Neuronal stem cell (in vitro differentiated cells): ENCODE measurements around the gene PSAT1.

Source experiments
- DNase-seq: peaks from one replicate; pipeline ENCODE4 v3.0.0-alpha.2; 2013; ENCODE audit warnings: low spot score
- H2AFZ ChIP-seq: one replicate; pipeline ENCODE4 v1.6.1; 2013; ENCODE audit warnings: mild to moderate bottlenecking, low read length, inconsistent platforms
- H2AK5ac ChIP-seq: 2 replicates; pipeline ENCODE4 v1.6.1; 2013; ENCODE audit warnings: low read depth, mild to moderate bottlenecking, inconsistent platforms, low read length, moderate library complexity, mixed read lengths
- H2BK120ac ChIP-seq: 2 replicates; pipeline ENCODE4 v1.6.1; 2013; ENCODE audit warnings: low read depth, mild to moderate bottlenecking, inconsistent platforms, low read length, moderate library complexity, mixed read lengths
- H2BK12ac ChIP-seq: one replicate; pipeline ENCODE4 v1.6.1; 2013; ENCODE audit warnings: low read length, inconsistent platforms
- H2BK15ac ChIP-seq: 2 replicates; pipeline ENCODE4 v1.6.1; 2013; ENCODE audit warnings: mild to moderate bottlenecking, low read length, inconsistent platforms, mixed read lengths
- H2BK5ac ChIP-seq: one replicate; pipeline ENCODE4 v1.6.1; 2013; ENCODE audit warnings: inconsistent platforms, mild to moderate bottlenecking, low read length, moderate library complexity
- H3K14ac ChIP-seq: one replicate; pipeline ENCODE4 v1.6.1; 2013; ENCODE audit warnings: low read length, inconsistent platforms
- H3K18ac ChIP-seq: 2 replicates; pipeline ENCODE4 v1.6.1; 2013; ENCODE audit warnings: low read length, inconsistent platforms
- H3K23ac ChIP-seq: 2 replicates; pipeline ENCODE4 v1.6.1; 2013; ENCODE audit warnings: low read depth, mild to moderate bottlenecking, mixed read lengths, low read length, inconsistent platforms; ENCODE audit not compliant: poor library complexity
- H3K27ac ChIP-seq: replicated peaks from 3 replicates; pipeline ENCODE4 v1.5.1; 2013; ENCODE audit warnings: low read length, inconsistent platforms
- H3K27me3 ChIP-seq, 3 experiments: 2 replicates each; pipeline ENCODE4 v1.6.1; 2013; ENCODE audit warnings: low read length in 3 of 3, mild to moderate bottlenecking in 2 of 3, inconsistent platforms in 1 of 3, low read depth in 1 of 3, mixed read lengths in 1 of 3, moderate library complexity in 1 of 3; ENCODE audit not compliant: control insufficient read depth in 3 of 3, insufficient read depth in 3 of 3
- H3K36me3 ChIP-seq, 2 donors: replicated peaks in 1 of 2; 2 replicates each; pipeline ENCODE4 v1.6.1; 2013; ENCODE audit warnings: low read length in 2 of 2; ENCODE audit not compliant: control insufficient read depth in 2 of 2, insufficient read depth in 2 of 2
- H3K4ac ChIP-seq: 2 replicates; pipeline ENCODE4 v1.6.1; 2013; ENCODE audit warnings: inconsistent platforms, mild to moderate bottlenecking, low read length, moderate library complexity
- H3K4me1 ChIP-seq, 2 donors: 1 replicate in 1 of 2; 2 replicates in 1 of 2; pipeline ENCODE4 v1.6.1; 2013; ENCODE audit warnings: low read length in 2 of 2, low read depth in 1 of 2; ENCODE audit not compliant: control insufficient read depth in 2 of 2, insufficient read depth in 1 of 2
- H3K4me2 ChIP-seq: one replicate; pipeline ENCODE4 v1.6.1; 2013; ENCODE audit warnings: mild to moderate bottlenecking, low read length, inconsistent platforms; ENCODE audit not compliant: insufficient read depth, poor library complexity, severe bottlenecking
- H3K4me3 ChIP-seq, 2 donors: 2 replicates each; pipeline ENCODE4 v1.5.1; 2013; ENCODE audit warnings: low read length in 2 of 2, mild to moderate bottlenecking in 2 of 2, inconsistent platforms in 1 of 2, moderate library complexity in 1 of 2
- H3K79me1 ChIP-seq: one replicate; pipeline ENCODE4 v1.6.1; 2013; ENCODE audit warnings: low read depth, mild to moderate bottlenecking, inconsistent platforms, low read length, moderate library complexity
- H3K9ac ChIP-seq: one replicate; pipeline ENCODE4 v1.6.1; 2013; ENCODE audit warnings: mild to moderate bottlenecking, low read depth, low read length, inconsistent platforms; ENCODE audit not compliant: poor library complexity
- H3K9me3 ChIP-seq, 2 donors: replicated peaks in 1 of 2; 2 replicates each; pipeline versions ENCODE3 to v1.6.1; 2013; ENCODE audit warnings: low read length in 2 of 2, mild to moderate bottlenecking in 2 of 2, inconsistent platforms in 1 of 2, low read depth in 1 of 2, mixed read lengths in 1 of 2, moderate library complexity in 1 of 2; ENCODE audit not compliant: control insufficient read depth in 2 of 2, insufficient read depth in 1 of 2
- H4K8ac ChIP-seq: one replicate; pipeline ENCODE4 v1.6.1; 2013; ENCODE audit warnings: low read depth, mild to moderate bottlenecking, inconsistent platforms, low read length, moderate library complexity
- H4K91ac ChIP-seq: one replicate; pipeline ENCODE4 v1.6.1; 2013; ENCODE audit warnings: low read length, low read depth, mild to moderate bottlenecking, inconsistent platforms; ENCODE audit not compliant: poor library complexity
- WGBS, 2 donors: extraction: QIAGEN DNeasy Blood & Tissue Kit; methylation state at CpG; one replicate each; pipeline ENCODE4 v1.1.7; 2013; ENCODE audit warnings: missing lambda C conversion rate in 2 of 2, mixed read lengths in 1 of 2; ENCODE audit not compliant: insufficient read length in 2 of 2, insufficient replicate concordance in 1 of 2; ENCODE audit errors: extremely low coverage in 2 of 2; 5-methylcytosine and 5-hydroxymethylcytosine counted together

The PSAT1 gene

GRCh38 chr9:78306222-78307076 lies 9.5 kb downstream of the PSAT1 start:
- Histone ChIP-seq H2AFZ (no peak overlapping the region), H3K9me3 (no peaks in the 10 kb centered on the region), H2BK12ac (no peak overlapping the region), H3K79me1 (peaks cover 2% of the 10 kb centered on the region), H3K27me3 (no peaks in the 10 kb centered on the region), H3K4me1 (no peaks in the 10 kb centered on the region), H3K4ac (no peak overlapping the region), H3K36me3 (peaks cover 62 to 98% of the 10 kb centered on the region in 2 donors), H2BK15ac (no peak overlapping the region), H3K18ac (no peak overlapping the region), H2BK5ac (no peak overlapping the region), H3K14ac (no peak overlapping the region), H4K8ac (no peak overlapping the region), H4K91ac (no peak overlapping the region), H3K4me3 (no peak overlapping the region), H2BK120ac (no peak overlapping the region), H3K4me2 (no peak overlapping the region), H3K27ac (no peak overlapping the region), H3K9ac (no peak overlapping the region), H2AK5ac (no peak overlapping the region), H3K23ac (no peak overlapping the region)
- no CpG with 5 or more reads among the region's 16 CpGs for WGBS, 2 donors
- no peak for DNase-seq

- no CpG with 5 or more reads among the region's 2 CpGs for WGBS, 2 donors
- Histone ChIP-seq H2BK5ac (no peak overlapping the region), H2BK120ac (no peak overlapping the region), H3K79me1 (peaks cover 2% of the 10 kb centered on the region), H3K4me1 (no peaks in the 10 kb centered on the region), H2AFZ (no peak overlapping the region), H3K36me3 (peaks cover 64 to 97% of the 10 kb centered on the region in 2 donors), H2AK5ac (no peak overlapping the region), H3K23ac (no peak overlapping the region), H3K27me3 (no peaks in the 10 kb centered on the region), H3K4me2 (no peak overlapping the region), H4K91ac (no peak overlapping the region), H2BK15ac (no peak overlapping the region), H3K4me3 (no peak overlapping the region), H3K9ac (no peak overlapping the region), H2BK12ac (no peak overlapping the region), H3K27ac (no peak overlapping the region), H3K9me3 (no peaks in the 10 kb centered on the region), H3K14ac (no peak overlapping the region), H3K18ac (no peak overlapping the region), H3K4ac (no peak overlapping the region), H4K8ac (no peak overlapping the region)
- no peak for DNase-seq
Measured at GRCh38 chr9:78307360-78307759, 10.4 kb downstream of the PSAT1 start.

- H2BK5ac ChIP-seq: no peak overlapping the region
- H3K14ac ChIP-seq: no peak overlapping the region
- no peak overlapping the region for H2AFZ ChIP-seq
- no peak overlapping the region for H2BK120ac ChIP-seq
- no peak overlapping the region for H2BK12ac ChIP-seq
- no peaks in the 10 kb centered on the region for H3K9me3 ChIP-seq
- no peak overlapping the region for H2AK5ac ChIP-seq
- no peak overlapping the region for H2BK15ac ChIP-seq
- no peak overlapping the region for H3K4ac ChIP-seq
- no peak overlapping the region for H3K23ac ChIP-seq
- no peak overlapping the region for H3K27ac ChIP-seq
- no peak overlapping the region for H3K4me2 ChIP-seq
- H3K9ac ChIP-seq: no peak overlapping the region
- no peaks in the 10 kb centered on the region for H3K79me1 ChIP-seq
- DNase-seq: no peak
- H3K4me3 ChIP-seq: no peak overlapping the region
- H3K27me3 ChIP-seq: no peaks in the 10 kb centered on the region
- H4K91ac ChIP-seq: no peak overlapping the region
- H4K8ac ChIP-seq: no peak overlapping the region
- no peak overlapping the region for H3K18ac ChIP-seq
- no peaks in the 10 kb centered on the region for H3K4me1 ChIP-seq
- peaks cover 59 to 96% of the 10 kb centered on the region in 2 donors for H3K36me3 ChIP-seq
- no CpG with 5 or more reads among the region's 6 CpGs for WGBS, 2 donors
Measured at GRCh38 chr9:78309066-78309465, 12.1 kb downstream of the PSAT1 start.

- Histone ChIP-seq H3K14ac (peak overlapping the region; percentile 64), H2BK12ac (no peak overlapping the region), H4K91ac (peak overlapping the region; percentile 53), H3K23ac (no peak overlapping the region), H3K4ac (no peak overlapping the region), H4K8ac (no peak overlapping the region), H2BK15ac (no peak overlapping the region), H3K9me3 (no peaks in the 10 kb centered on the region), H3K4me1 (no peaks in the 10 kb centered on the region), H3K79me1 (peaks cover 5% of the 10 kb centered on the region), H3K18ac (no peak overlapping the region), H3K4me2 (no peak overlapping the region), H3K4me3 (no peak overlapping the region), H2BK5ac (no peak overlapping the region), H3K27me3 (no peaks in the 10 kb centered on the region), H2AFZ (no peak overlapping the region), H3K36me3 (peaks cover 60 to 95% of the 10 kb centered on the region in 2 donors), H2AK5ac (no peak overlapping the region), H3K27ac (no peak overlapping the region), H2BK120ac (no peak overlapping the region), H3K9ac (peak overlapping the region; percentile 0)
- no CpG with 5 or more reads among the region's 5 CpGs for WGBS, 2 donors
- no peak for DNase-seq
Measured at GRCh38 chr9:78311075-78311474, 14.2 kb downstream of the PSAT1 start.
